ENCODE results near the gene MXD4.

Gene MXD4, protein sequence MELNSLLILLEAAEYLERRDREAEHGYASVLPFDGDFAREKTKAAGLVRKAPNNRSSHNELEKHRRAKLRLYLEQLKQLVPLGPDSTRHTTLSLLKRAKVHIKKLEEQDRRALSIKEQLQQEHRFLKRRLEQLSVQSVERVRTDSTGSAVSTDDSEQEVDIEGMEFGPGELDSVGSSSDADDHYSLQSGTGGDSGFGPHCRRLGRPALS

DNA sequence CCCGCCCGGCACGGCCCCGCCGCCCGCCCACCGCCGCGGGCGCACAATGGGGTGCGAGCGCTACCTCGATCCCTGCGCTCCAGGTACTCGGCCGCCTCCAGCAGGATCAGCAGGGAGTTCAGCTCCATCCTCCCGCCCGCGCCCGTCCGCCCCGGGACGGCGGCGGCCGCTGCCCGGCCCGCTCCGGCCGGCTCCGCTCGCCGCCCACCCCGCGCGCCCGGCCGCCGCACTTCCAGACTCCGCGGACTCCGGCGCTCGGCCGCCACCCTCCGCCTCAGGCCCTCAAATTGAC lies at the start of gene MXD4:
Gene MXD4 (minus strand): TSS at position 257 of the 292 bp plus-strand sequence. CDS start 129 bp downstream, at position 128.
- DNase-seq (ENCODE audit: low read depth, low spot score), result no peak

DNA sequence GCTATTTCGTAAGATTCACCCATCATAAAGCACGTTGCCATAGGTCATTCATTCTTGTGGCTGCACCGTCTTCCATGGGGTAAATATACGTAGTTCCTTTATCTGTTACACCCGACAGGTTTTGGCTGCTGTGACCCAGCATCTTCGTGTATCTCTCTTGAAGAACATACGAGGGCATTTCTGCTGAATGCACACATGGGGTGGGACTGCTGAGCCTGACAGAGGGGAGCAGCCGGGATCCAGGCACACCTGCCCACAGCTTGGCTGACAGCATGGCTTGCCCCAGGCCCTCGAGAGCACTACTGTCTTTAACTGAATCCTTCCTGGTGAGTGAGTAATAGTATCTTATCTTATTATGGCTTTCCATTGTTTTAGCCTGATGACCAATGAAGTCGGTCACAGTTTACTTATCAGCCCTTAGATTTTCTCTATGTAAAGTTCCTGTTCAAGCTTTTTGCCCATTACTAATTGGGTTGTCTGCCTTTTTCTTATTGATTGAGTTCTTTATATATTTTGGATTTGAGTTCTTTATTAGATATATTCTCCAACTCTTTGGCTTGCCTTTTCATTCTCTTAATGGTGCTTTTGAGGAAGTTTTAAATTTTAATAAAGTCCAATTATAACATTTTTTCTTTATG lies 45.0 kb upstream of the MXD4 start:
- no peak for DNase-seq (ENCODE audit: low read depth, low spot score)

DNA sequence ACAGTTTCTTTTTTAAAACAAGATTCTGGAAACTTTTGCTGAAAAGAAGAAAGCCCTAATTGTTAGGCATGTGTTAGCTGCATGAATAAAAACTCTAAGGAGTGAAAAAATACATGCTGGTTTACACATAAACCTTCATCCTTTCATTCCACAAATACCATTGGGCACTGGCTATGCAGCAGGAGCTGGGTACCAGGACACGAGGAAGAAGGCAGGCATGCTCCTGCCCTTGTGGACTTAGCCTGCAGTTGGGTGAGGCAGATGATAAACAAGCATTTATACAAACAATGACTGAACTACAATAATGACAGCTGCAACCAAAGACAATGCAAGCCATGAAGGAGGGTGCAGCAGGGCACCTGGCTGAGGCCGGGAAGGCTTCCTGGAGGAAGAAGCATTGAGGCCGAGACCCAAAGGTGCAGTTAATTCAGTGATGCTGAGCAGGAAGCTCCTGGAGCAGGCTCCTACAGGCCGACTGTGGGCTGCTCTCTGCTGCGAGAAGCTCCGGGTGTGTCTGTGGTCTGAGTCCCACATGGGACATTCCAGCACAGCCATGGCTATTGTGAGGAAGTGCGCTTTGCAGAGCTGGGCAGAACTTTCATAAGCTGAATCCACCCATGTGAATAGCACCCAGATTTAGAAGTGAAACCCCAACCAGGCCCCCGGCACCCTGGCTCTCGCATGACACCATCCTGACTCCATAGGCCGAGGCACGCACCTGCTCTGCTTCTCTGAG lies 44.0 kb upstream of the MXD4 start:
- no peak for DNase-seq (ENCODE audit: low read depth, low spot score)

DNA sequence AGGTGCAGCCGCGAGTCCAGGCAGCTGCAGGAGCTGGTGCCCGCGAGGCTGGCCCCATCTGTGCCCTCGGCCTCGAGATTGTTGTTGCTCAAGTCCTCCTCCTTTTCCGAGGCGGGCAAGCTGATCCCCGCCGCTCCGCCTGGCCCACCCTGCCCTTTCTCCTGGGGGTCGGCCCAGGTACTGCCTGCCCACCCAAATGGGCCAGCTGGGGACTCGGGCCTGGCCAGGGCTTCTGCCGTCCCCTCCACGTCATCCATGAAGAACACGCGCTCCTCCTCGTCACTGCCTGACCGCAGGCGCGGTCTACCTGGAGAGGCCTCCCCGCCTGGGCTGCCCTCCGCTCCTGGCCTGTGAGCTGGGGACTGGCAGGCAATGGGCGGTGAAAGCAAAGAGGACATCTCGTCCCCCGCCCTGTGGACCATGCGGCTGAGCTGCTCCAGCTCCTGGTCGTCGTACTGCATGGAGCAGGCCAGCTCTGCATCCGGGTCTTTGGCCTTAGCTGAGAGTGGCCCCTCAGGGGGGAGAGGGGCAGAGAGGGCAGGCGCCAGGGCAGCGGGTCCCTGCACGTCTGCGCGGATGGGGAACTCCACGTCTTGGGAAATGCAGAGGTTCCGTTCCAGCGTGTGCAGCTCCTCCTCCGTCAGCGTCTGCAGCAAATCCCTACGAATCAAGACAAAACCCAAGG lies 43.1 kb upstream of the MXD4 start:
- DNase-seq (ENCODE audit: low read depth, low spot score), result no peak

DNA sequence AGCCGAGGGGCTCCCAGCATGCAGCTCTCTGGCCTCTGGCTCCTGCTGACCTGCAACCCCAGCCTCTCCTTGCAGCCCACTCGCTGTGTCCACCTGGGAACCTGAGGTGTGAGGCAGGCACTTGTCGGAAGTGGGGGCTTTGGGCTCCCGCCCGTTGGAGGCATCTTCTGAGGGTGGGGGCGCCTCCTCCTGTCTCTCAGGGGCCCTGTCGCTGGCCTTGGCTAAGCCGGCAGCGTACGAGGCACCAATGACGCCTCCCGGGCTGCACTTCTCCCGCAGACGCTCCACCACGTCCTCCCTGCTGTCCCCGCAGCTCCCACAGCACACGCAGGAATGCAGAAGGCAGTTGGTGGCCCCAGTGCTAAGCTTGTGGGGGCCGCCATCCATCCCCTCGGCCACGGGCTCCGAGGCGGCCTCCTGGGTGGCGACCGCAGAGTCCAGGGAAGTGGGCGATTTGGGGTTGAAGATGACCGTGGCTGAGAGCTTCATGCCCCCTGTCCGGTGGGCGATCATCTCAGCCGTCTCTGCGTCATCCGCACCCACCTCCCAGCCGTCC lies 42.5 kb upstream of the MXD4 start:
- DNase-seq (ENCODE audit: low read depth, low spot score), result no peak

DNA sequence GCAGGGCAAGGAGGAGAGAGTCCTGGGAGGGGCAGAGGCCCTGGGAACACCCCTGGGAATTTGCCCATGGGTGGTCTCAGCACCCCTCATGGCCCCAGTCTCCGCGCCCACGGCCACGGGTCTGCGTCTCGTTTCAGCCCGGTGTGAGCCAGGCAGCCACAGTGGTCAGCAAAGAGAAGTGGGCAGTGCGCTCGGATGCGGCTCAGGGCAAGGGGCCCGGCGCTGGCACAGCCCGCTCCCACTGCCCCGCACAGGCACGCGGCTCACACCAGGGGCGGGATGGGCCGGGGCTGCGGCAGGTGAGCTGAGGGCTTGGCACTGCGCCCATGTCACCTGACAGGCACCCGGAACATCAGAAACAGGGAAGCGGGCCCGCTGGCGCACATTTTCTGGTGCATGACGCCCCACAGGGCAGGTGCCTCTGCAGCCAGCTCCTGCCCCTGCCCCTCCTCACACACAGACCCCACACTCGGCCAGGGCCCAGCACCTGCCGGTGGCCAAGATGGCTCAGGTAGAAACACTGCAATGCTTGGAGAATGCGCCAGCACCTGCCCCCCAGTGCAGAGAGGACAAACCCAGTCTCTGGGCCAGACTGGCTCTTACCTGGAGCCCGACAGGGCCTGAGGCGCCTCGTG lies 41.9 kb upstream of the MXD4 start:
- no peak for DNase-seq (ENCODE audit: low read depth, low spot score)

DNA sequence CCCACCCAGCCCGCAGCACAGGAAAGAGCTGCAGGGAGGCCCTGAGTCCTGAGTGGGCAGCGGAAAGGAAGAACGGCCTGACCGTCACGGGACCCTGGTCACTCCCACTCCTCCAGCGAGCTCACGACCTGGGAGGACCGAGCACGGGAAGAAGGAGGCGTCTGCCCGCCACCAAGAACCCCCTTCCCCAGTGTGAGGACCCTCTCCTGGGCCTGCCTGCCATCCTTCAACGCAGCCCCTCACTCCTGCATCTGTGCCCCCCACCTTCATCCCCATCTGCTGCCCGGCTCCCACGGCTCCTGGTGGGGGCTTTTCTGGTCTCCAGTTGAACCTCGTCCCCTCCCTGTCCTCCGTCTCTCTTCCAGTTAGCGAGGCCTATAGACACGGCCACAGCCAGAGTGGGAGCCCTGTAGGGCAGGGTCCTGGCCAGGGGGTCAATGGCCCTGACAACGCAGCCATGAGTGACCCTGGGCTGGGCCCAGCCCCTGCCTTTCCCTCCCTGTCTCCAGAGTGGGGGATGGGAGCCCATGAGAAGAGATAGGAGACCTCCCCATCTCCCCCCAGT lies 41.3 kb upstream of the MXD4 start:
- no peak for DNase-seq (ENCODE audit: low read depth, low spot score)

DNA sequence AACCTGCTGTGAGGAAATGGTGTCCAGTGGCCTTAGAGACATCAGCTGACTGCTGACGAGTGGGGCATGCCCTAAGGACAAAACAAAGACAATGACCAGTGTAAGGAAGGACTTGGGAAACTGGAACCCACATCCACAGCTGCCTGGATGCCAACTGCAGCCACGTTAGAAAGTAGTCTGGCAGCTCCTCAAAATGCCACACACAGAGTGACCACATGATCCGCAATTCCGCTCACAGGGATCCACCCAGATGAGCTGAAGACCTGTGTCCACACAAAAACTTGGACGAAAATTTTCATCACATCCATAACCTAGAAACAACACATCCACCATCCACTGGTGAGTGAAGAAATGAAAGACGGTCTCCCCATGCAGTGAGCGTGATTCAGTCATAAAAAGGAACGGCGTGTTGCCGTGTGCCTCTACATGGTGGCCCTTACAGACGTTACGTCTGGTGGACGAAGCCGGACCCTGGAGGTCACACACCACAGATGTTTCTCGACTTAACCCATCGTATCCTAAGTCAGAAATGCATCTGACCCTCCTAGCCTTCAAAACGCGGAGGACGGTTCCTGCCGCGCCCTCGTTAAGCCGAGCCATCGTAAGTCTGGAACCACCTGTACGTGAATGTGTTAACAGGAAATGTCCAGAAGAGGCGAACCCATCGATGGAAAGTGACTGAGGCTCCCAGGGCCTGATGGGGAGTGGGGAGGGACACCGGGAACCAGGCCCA lies 40.6 kb upstream of the MXD4 start:
- DNase-seq (ENCODE audit: low read depth, low spot score), result no peak

DNA sequence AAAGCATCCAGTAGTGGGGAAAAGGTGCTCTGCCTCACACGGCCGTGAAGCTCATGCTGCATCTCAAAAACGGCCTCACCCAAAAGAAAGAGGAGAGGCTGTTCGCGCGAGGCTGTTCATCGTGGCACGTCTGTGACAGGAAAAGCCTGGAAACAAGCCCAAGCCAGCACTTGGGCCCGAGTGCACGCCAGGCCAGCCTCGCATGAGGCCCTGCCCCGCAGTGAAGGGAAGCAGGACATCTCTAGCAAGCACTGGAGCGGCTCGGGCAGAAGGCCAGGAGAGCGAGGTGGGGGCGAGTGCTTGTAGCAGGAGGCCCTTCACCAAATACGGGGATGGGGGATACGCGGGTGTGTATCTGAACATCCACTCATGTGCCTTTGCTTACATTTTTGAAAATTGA lies 39.9 kb upstream of the MXD4 start:
- DNase-seq (ENCODE audit: low read depth, low spot score), result no peak

DNA sequence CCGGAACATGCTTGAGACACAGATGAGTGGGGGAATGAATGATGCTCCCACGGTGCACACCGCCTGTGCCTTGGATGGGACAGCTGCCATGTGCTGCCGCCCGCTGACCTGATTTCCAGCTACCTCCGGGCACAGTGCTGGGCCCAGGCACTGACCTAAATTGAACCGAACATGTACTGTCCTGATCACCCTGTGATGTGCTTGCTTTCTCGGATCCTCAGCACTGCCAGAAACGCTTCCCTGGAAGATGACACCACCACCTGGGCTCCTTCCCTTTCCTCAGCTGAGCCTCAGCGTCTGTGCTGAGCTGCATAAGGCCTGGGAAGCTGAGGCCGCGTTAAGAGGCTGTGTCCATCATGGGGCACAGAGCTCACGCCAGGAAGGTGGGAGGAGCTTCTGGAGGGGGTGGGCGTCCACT lies 39.3 kb upstream of the MXD4 start:
- no peak for DNase-seq (ENCODE audit: low read depth, low spot score)

DNA sequence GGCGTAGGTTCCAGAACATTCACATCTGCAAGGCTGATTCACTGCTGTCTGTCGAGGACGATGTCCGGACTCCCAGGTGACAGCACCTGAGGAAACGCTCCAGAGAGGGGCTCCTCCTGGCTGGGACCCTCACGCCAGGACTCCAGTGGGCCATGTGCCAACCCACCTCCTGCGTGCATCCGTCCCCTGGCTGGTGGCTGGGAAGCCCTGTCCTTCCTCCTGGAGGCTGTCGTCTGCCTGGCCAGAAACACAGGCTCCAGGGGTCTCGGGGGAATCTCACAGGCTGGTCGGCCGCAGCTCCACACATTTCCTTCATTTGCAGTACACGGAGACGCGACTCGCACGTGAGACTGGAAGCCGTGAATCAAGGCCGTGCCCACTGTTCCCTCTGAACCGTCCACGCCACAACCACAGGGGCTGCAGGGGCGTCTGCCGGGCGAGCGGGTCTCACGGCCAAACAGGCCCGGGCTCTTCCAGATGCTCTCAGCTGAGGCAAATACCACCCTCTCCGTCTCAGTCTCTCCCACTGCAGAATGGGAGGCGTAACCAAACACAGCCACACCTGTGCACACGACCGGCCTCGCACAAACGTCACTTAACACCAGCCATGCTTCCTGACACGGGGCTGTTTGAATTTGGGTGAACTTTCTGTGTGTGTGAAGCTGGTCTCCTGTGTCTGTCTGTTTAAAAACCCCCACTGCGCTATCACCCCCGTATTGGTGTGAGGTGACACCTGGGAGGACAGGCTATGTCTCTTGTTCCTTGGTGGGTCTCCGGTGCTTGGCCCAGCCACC lies 38.7 kb upstream of the MXD4 start:
- DNase-seq (ENCODE audit: low read depth, low spot score), result no peak

DNA sequence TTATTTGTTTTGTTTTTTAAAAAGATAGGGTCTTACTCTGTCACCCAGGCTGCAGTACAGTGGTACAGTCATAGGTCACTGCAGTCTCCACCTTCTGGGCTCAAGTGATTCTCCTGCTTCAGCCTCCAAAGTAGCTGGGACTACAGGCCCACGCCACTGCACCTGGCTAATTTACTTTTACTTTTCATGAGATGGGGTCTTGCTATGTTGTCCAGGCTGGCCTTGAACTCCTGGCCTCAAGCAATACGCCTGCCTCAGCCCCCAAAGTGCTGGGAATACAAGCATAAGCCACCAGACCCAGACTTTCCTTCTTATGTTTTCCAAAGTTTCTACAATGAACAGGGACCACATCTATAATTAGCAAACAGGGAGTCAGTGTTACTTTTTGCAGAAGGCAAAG lies 37.9 kb upstream of the MXD4 start:
- no peak for DNase-seq (ENCODE audit: low read depth, low spot score)

DNA sequence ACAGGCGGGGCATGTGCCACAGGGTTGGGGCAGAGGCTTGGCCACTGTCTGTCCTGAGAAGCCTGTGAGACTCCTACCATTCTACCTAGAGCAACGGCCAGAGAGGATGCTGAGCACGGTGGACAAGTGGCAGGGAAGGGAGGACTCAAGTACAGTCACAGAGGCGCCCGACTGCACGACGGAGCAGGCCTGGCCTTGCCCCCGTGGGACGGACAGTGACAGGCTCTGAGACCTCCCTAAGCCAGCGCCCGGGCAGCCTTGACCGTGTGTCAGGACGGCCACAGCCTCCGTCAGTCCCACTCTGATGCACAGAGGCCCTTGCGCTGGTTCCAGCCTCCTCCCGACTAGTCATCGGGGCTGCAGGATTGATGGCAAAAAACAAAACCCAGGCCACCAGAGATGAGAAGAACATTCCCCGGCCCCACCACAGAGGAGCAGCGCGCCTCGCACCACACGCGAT lies 36.7 kb upstream of the MXD4 start:
- no peak for DNase-seq (ENCODE audit: low read depth, low spot score)

DNA sequence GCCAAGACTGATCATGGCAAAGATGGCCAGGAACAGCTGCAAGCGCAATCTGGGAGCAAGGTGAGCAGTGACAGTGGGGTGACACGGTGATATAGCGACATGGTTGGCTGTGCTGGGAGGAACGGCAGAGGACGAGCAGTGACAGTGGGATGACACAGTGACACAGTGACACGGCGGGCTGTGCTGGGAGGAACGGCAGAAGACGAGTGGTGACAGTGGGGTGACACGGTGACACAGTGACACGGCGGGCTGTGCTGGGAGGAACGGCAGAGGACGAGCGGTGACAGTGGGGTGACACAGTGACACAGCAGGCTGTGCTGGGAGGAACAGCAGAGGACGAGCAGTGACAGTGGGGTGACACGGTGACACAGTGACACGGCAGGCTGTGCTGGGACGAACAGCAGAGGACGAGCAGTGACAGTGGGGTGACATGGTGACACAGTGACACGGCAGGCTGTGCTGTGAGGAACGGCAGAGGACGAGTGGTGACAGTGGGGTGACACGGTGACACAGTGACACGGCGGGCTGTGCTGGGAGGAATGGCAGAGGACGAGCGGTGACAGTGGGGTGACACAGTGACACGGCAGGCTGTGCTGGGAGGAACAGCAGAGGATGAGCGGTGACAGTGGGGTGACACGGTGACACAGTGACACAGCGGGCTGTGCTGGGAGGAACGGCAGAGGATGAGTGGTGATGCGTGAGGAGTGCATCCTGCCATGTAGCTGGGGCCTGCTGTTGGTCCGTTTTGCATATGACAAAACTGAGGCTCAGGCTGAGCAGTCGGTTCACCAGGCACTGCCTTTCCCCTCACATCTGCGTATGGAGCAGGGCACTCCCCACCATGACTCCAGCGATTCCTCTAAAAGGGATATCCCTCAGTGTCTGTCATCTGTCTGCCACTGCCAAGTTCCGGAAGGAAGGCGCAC lies 36.0 kb upstream of the MXD4 start:
- DNase-seq (ENCODE audit: low read depth, low spot score), result no peak

DNA sequence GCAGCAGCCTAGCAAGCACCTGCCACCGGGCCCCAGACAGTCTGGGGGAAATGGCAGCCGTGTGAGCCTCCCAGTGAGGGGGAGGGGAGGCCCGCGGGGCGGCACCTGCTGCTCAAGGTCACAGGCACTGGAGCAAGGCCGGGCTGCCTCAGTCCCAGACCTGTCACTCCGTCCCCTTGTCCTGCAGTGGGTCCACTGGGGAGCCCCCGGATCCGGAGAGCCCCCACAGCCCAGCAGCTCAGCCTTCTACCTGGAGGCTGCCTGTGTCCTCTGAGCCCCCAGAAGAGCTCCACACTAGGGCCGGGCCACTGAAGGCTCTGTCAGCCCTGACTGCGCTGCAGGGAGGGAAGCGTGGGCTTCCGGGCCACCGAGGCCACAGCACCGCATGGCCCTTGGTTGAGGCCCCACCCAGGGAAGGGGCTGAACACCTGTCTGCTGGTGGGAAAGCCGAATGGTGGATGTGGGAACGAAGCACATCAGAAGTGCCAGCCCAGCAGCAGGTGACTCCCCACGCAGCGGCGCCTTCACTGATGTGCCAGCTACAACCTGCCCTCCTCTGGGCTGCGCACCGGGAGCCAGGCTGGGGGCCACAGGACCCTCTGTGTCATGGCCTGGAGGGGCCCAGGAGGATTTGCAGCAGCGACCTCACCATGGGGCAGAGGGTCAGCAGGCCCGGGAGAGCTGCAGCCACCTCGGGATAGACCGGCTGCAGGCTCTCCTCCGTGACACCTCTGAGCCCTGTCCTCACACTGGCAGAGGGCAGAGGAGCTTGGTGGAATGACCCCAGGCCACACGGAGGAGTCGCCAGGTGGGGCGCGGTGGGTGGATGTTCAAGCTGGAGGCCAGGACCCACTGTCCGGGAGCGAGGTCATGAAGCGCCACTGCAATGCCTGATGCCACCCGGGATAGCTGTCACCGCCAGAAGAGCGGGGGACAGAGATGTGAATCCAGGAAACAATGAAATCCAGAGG lies 35.0 kb upstream of the MXD4 start:
- DNase-seq (ENCODE audit: low read depth, low spot score), result no peak

DNA sequence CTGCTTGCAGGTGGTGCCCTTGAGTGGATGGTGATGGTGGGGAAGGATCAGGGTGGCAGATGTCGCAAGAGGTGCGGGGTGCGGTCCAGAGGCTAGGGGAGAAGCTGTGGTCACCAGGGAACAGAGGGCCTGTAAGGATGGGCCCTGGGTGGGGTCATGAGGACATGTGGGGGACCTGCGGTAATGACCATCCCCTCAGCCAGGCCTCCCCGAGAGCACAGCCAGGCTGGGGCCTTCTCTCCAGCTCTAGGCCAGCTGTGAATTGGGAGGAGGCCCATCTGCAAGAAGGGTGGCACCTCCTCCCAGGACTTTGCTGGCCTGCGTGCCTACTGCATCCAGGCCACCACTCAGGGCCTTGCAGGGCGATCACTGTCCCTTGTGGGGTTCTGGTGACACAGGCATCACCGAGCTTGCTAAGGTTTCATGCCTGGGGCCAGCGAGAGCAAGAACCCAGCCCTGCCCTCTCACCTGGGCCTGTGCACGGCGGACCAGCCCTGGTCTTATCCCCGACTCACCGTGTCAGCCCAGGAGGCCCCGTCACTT lies 34.1 kb upstream of the MXD4 start:
- DNase-seq (ENCODE audit: low read depth, low spot score), result no peak

DNA sequence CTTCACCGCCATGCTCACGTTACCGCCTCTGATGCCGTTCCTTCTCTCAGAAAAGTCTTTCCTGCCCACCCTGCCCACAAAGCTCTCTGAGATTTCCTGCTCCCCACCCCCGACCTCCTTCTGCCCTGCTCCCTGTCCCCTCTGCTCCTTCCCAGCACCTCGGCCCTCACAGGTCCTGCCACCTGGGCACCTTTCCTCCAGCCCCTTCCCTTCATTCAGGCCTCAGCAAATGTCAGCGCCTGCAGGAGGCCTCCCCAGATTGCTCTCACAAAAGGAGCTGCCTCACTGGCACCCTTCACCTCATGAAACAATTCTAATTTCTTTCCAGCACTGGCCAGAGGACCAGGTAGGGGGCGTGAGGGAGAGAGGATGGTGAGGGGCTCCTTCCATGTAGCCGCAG lies 33.6 kb upstream of the MXD4 start:
- DNase-seq (ENCODE audit: low read depth, low spot score), result no peak
